SK-N-SH treated with all-trans-retinoic acid at 6 μM for 48 hours (cell line): ENCODE results near the gene PRKG1.

ENCODE experiments used
- BACH2 ChIP-seq: fragments of 250-450 bp; sonication (Bioruptor Pico); IDR thresholded peaks from 2 replicates; pipeline ENCODE4 v1.9.0; 2021; ENCODE audit warnings: mild to moderate bottlenecking, borderline replicate concordance
- OSR1 ChIP-seq: fragments of 250-450 bp; sonication (Bioruptor Pico); IDR thresholded peaks from 2 replicates; pipeline ENCODE4 v1.8.0; 2022; ENCODE audit warnings: moderate library complexity, mild to moderate bottlenecking, inconsistent platforms
- RARB ChIP-seq: fragments of 250-450 bp; sonication (Bioruptor Pico); IDR thresholded peaks from 2 replicates; pipeline ENCODE4 v1.8.0; 2021; ENCODE audit warnings: mild to moderate bottlenecking, moderate library complexity
- ZFP3 ChIP-seq: fragments of 250-450 bp; sonication (Bioruptor Pico); IDR thresholded peaks from 2 replicates; pipeline ENCODE4 v1.5.0; 2020; ENCODE audit warnings: mild to moderate bottlenecking, moderate library complexity
- TF ChIP-seq, protein P1 (sequence below): fragments of 250-450 bp; sonication (Bioruptor Pico); IDR thresholded peaks from 2 replicates; pipeline ENCODE4 v1.5.1; 2020; ENCODE audit warnings: low read depth, mild to moderate bottlenecking, moderate library complexity
- TF ChIP-seq, protein P2 (sequence below): fragments of 250-450 bp; sonication (Bioruptor Pico); IDR thresholded peaks from 2 replicates; pipeline ENCODE4 v1.5.0; 2020; ENCODE audit warnings: mild to moderate bottlenecking, moderate library complexity
- TF ChIP-seq, protein P3 (sequence below): fragments of 250-450 bp; sonication (Bioruptor Pico); IDR thresholded peaks from 2 replicates; pipeline ENCODE4 v1.8.0; 2020; ENCODE audit warnings: mild to moderate bottlenecking, moderate library complexity, borderline replicate concordance

DNA sequence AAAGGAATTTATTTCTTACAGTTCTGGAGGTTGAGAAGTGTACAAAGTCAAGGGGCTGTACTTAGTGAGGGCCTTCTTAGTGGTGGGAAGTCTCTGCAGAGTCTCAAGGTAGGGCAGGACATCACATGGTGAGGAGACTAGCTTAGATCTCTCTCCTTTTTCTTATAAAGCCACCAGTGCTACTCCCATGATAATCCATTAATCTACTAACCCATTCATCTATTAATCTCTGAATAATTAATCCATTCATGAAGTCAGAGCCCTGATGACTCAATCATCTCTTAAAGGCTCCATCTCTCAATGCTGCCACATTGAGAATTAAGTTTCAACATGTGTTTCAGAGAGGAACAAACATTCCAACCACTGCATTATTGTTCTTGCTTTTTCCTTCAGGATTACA lies 689.5 kb downstream of the PRKG1 start:
- no peak for TF ChIP-seq BACH2
- no peak for TF ChIP-seq RARB (CRISPR knock-in tag)
- TF ChIP-seq, protein P1, sequence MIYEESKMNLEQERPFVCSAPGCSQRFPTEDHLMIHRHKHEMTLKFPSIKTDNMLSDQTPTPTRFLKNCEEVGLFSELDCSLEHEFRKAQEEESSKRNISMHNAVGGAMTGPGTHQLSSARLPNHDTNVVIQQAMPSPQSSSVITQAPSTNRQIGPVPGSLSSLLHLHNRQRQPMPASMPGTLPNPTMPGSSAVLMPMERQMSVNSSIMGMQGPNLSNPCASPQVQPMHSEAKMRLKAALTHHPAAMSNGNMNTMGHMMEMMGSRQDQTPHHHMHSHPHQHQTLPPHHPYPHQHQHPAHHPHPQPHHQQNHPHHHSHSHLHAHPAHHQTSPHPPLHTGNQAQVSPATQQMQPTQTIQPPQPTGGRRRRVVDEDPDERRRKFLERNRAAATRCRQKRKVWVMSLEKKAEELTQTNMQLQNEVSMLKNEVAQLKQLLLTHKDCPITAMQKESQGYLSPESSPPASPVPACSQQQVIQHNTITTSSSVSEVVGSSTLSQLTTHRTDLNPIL (CRISPR knock-in tag), result no peak
- no peak for TF ChIP-seq ZFP3
- TF ChIP-seq, protein P2, sequence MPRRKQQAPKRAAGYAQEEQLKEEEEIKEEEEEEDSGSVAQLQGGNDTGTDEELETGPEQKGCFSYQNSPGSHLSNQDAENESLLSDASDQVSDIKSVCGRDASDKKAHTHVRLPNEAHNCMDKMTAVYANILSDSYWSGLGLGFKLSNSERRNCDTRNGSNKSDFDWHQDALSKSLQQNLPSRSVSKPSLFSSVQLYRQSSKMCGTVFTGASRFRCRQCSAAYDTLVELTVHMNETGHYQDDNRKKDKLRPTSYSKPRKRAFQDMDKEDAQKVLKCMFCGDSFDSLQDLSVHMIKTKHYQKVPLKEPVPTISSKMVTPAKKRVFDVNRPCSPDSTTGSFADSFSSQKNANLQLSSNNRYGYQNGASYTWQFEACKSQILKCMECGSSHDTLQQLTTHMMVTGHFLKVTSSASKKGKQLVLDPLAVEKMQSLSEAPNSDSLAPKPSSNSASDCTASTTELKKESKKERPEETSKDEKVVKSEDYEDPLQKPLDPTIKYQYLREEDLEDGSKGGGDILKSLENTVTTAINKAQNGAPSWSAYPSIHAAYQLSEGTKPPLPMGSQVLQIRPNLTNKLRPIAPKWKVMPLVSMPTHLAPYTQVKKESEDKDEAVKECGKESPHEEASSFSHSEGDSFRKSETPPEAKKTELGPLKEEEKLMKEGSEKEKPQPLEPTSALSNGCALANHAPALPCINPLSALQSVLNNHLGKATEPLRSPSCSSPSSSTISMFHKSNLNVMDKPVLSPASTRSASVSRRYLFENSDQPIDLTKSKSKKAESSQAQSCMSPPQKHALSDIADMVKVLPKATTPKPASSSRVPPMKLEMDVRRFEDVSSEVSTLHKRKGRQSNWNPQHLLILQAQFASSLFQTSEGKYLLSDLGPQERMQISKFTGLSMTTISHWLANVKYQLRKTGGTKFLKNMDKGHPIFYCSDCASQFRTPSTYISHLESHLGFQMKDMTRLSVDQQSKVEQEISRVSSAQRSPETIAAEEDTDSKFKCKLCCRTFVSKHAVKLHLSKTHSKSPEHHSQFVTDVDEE (CRISPR knock-in tag), result no peak
- TF ChIP-seq, protein P3, sequence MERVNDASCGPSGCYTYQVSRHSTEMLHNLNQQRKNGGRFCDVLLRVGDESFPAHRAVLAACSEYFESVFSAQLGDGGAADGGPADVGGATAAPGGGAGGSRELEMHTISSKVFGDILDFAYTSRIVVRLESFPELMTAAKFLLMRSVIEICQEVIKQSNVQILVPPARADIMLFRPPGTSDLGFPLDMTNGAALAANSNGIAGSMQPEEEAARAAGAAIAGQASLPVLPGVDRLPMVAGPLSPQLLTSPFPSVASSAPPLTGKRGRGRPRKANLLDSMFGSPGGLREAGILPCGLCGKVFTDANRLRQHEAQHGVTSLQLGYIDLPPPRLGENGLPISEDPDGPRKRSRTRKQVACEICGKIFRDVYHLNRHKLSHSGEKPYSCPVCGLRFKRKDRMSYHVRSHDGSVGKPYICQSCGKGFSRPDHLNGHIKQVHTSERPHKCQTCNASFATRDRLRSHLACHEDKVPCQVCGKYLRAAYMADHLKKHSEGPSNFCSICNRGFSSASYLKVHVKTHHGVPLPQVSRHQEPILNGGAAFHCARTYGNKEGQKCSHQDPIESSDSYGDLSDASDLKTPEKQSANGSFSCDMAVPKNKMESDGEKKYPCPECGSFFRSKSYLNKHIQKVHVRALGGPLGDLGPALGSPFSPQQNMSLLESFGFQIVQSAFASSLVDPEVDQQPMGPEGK (CRISPR knock-in tag), result no peak
- TF ChIP-seq OSR1 (CRISPR knock-in tag), result no peak
